ENCODE data around the gene VWA8. TPM values are rescaled to one million over a fixed set of nuclear protein-coding genes. Genes with fewer than 3 reads are reported as not detected.
A peak's percentile ranks its signal among the peaks of the same experiment; 100 is the strongest.

Gene VWA8
- 20.9 and 33.2 TPM in 2 replicates for total RNA-seq

- no peak for TF ChIP-seq CTCF (IDR thresholded peaks at IDR 0.05; ENCODE audit: insufficient read depth, low read depth, low read length)
- H3K4me3 ChIP-seq (ENCODE audit: low read depth, low read length) = peak within 1 kb of the TSS; percentile 76
- DNase-seq (ENCODE audit: low read depth) = peak; percentile 76
These were observed at the start of gene VWA8 for GRCh38 chr13:41960637-41961465. VWA8 (minus strand) TSS chr13:41961109; CDS start chr13:41961015, 94 bp downstream.

DNA sequence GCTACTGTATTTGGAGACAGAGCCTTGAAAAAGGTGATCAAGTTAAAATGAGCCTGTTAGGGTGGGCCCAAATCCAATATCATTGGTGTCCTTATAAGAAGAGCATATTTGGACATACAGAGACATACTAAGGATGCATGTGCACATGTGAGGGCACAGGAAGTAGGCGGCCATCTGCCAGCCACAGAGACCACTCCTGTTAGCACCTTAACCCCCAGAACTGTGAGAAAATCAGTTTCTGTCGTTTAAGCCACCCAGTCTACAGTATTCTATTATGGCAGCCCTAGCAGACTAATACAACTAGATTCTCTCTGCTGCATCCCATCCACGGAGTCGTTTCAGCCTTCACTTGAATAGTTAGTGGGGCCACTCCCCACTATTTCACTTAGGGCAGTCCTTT, 48.1 kb upstream of the VWA8 start:
- no peak for DNase-seq (ENCODE audit: low read depth)
- no peak for TF ChIP-seq CTCF (IDR thresholded peaks at IDR 0.05; ENCODE audit: insufficient read depth, low read depth, low read length)
- H3K4me3 ChIP-seq (ENCODE audit: low read depth, low read length) = no peak overlapping the region

DNA sequence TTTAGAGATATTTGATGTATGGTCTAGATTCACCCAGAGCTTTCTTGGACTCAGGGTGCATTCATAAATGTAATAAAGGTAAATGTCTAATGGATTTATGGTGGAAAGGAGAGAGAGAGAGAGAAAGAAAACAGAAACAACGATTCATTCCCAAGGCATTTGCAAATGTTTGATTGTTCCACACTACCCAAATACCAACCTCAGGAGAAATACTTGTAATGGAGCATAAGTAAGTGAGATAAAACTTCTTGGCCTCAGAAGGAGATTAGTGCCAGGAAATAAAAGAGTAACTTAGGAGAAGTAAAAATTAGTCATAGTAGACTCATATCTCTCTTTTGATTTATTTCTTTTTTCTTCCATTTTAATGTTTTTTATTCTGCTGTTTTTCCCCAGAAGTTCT, 46.9 kb upstream of the VWA8 start:
- no peak overlapping the region for H3K4me3 ChIP-seq (ENCODE audit: low read depth, low read length)
- DNase-seq (ENCODE audit: low read depth) = no peak
- TF ChIP-seq CTCF (IDR thresholded peaks at IDR 0.05; ENCODE audit: insufficient read depth, low read depth, low read length) = no peak

- no peak for TF ChIP-seq CTCF (IDR thresholded peaks at IDR 0.05; ENCODE audit: insufficient read depth, low read depth, low read length)
- no peak for DNase-seq (ENCODE audit: low read depth)
These were observed 41.2 kb upstream of the VWA8 start for GRCh38 chr13:42002066-42002465.

GRCh38 chr13:42001580-42001979, 40.7 kb upstream of the VWA8 start:
- peak; percentile 86 for DNase-seq (ENCODE audit: low read depth)
- H3K4me3 ChIP-seq (ENCODE audit: low read depth, low read length) = no peak overlapping the region
- TF ChIP-seq CTCF (IDR thresholded peaks at IDR 0.05; ENCODE audit: insufficient read depth, low read depth, low read length) = no peak

More at GRCh38 chr13:42002066-42002465, 41.2 kb upstream of the VWA8 start:
- no peak overlapping the region for H3K4me3 ChIP-seq (ENCODE audit: low read depth, low read length)

GRCh38 chr13:42000846-42001245, 39.9 kb upstream of the VWA8 start:
- no peak for TF ChIP-seq CTCF (IDR thresholded peaks at IDR 0.05; ENCODE audit: insufficient read depth, low read depth, low read length)
- no peak for DNase-seq (ENCODE audit: low read depth)
- no peak overlapping the region for H3K4me3 ChIP-seq (ENCODE audit: low read depth, low read length)
